ENCODE results near the gene SLC49A3.
"Not testable (repeated sequence)": the region's sequence is repeated elsewhere in the genome, so short reads cannot be mapped to it uniquely, and the experiment has no call there.

SLC49A3 gene

GRCh38 chr4:721261-722168, 32.6 kb upstream of the SLC49A3 start:
- no peak for DNase-seq (ENCODE audit: low spot score)

- no peak for DNase-seq (ENCODE audit: low spot score)
These were observed 31.3 kb upstream of the SLC49A3 start for GRCh38 chr4:720111-720860.

- DNase-seq (ENCODE audit: low spot score), result no peak
These were observed 29.5 kb upstream of the SLC49A3 start for GRCh38 chr4:718460-718859.

- no peak for DNase-seq (ENCODE audit: low spot score)
These were observed 28.8 kb upstream of the SLC49A3 start for GRCh38 chr4:717601-718320.

GRCh38 chr4:714087-714486, 25.1 kb upstream of the SLC49A3 start:
- DNase-seq (ENCODE audit: low spot score), result no peak

- no peak for DNase-seq (ENCODE audit: low spot score)
These were observed 24.1 kb upstream of the SLC49A3 start for GRCh38 chr4:712916-713632.

GRCh38 chr4:712093-712492, 23.1 kb upstream of the SLC49A3 start:
- no peak for DNase-seq (ENCODE audit: low spot score)

GRCh38 chr4:710916-711315, 22.0 kb upstream of the SLC49A3 start:
- DNase-seq (ENCODE audit: low spot score), result no peak

GRCh38 chr4:710116-710515, 21.2 kb upstream of the SLC49A3 start:
- DNase-seq (ENCODE audit: low spot score), result no peak

GRCh38 chr4:709348-709747, 20.4 kb upstream of the SLC49A3 start:
- no peak for DNase-seq (ENCODE audit: low spot score)

GRCh38 chr4:708631-708933, 19.6 kb upstream of the SLC49A3 start:
- DNase-seq (ENCODE audit: low spot score), result no peak

- DNase-seq (ENCODE audit: low spot score), result no peak
These were observed 19.1 kb upstream of the SLC49A3 start for GRCh38 chr4:707929-708630.

GRCh38 chr4:706834-707598, 18.1 kb upstream of the SLC49A3 start:
- no peak for DNase-seq (ENCODE audit: low spot score)

GRCh38 chr4:706083-706633, 17.2 kb upstream of the SLC49A3 start:
- not testable (repeated sequence) for DNase-seq (ENCODE audit: low spot score)

GRCh38 chr4:705278-706082, 16.5 kb upstream of the SLC49A3 start, which contains the start of gene PCGF3:
Gene PCGF3, plus strand, starts transcription at chr4:705832. Its CDS starts 27,849 bp downstream, at chr4:733681.
- DNase-seq (ENCODE audit: low spot score), result peak; percentile 99

GRCh38 chr4:704971-705277, 16.0 kb upstream of the SLC49A3 start:
- DNase-seq (ENCODE audit: low spot score), result no peak

GRCh38 chr4:704198-704891, 15.4 kb upstream of the SLC49A3 start:
- DNase-seq (ENCODE audit: low spot score), result no peak

- DNase-seq (ENCODE audit: low spot score), result no peak
These were observed 14.6 kb upstream of the SLC49A3 start for GRCh38 chr4:703336-704197.
